Neural crest cell (in vitro differentiated cells): ENCODE measurements around the gene OXNAD1. TPM values are rescaled to one million over a fixed set of nuclear protein-coding genes. Genes with fewer than 3 reads are reported as not detected.

Experiments
- DNase-seq: peaks from one replicate; pipeline ENCODE4 v3.0.0; 2021; ENCODE audit warnings: low read depth, mixed read lengths, low spot score
- H3K27ac Mint-ChIP-seq: one replicate; pipeline ENCODE4 v1.8.0; 2021; ENCODE audit warnings: mild to moderate bottlenecking, mixed read lengths; ENCODE audit not compliant: unreplicated experiment
- H3K27me3 Mint-ChIP-seq: 2 replicates; pipeline ENCODE4 v1.8.0; 2021; ENCODE audit warnings: low read depth, mild to moderate bottlenecking, mixed read lengths
- H3K36me3 Mint-ChIP-seq: 2 replicates; pipeline ENCODE4 v1.8.0; 2021; ENCODE audit warnings: low read depth, mild to moderate bottlenecking, mixed read lengths
- H3K4me1 Mint-ChIP-seq: 2 replicates; pipeline ENCODE4 v1.8.0; 2021; ENCODE audit warnings: mixed read lengths
- H3K4me3 Mint-ChIP-seq: one replicate; pipeline ENCODE4 v1.8.0; 2021; ENCODE audit warnings: mild to moderate bottlenecking, mixed read lengths
- H3K9me3 Mint-ChIP-seq: 2 replicates; pipeline ENCODE4 v1.8.0; 2021; ENCODE audit warnings: mixed read lengths
- total RNA-seq: library from RNA; stranded (reverse); gene quantifications from 2 replicates; pipeline ENCODE4 v1.2.1, GENCODE V29; 2021
- TF ChIP-seq, protein P1 (sequence below): fragments of 200-600 bp; sonication (generic); conservative IDR thresholded peaks from 2 replicates; pipeline ENCODE4 v1.5.0; 2021; ENCODE audit warnings: antibody characterized with exemption, mild to moderate bottlenecking

Gene OXNAD1
- total RNA-seq, 1 donor from 2014 or later = 17.4 TPM

DNA sequence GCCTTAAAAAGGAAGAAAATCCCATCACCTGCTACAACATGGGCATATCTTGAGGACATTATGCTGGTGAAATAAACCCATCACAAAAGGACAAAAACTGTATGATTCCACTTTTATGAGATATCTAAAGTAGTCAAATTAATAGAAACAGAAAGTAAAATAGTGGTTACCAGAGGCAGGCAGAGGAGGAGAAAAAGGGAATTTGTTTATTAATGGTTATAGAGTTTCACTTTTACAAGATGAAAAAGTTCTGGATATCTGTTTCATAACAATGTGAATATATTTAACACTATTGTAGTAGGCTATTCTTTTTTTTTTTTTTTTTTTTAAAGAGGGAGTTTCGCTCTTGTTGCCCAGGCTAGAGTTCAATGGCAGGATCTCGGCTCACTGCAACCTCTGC, 40.7 kb upstream of the OXNAD1 start:
- Mint-ChIP-seq H3K27ac (no peak overlapping the region), H3K4me3 (no peak overlapping the region), H3K4me1 (peaks cover 17% of the 10 kb centered on the region), H3K27me3 (no peaks in the 10 kb centered on the region), H3K36me3 (no peaks in the 10 kb centered on the region), H3K9me3 (peaks cover 6% of the 10 kb centered on the region)
- DNase-seq = no peak
- TF ChIP-seq, protein P1, sequence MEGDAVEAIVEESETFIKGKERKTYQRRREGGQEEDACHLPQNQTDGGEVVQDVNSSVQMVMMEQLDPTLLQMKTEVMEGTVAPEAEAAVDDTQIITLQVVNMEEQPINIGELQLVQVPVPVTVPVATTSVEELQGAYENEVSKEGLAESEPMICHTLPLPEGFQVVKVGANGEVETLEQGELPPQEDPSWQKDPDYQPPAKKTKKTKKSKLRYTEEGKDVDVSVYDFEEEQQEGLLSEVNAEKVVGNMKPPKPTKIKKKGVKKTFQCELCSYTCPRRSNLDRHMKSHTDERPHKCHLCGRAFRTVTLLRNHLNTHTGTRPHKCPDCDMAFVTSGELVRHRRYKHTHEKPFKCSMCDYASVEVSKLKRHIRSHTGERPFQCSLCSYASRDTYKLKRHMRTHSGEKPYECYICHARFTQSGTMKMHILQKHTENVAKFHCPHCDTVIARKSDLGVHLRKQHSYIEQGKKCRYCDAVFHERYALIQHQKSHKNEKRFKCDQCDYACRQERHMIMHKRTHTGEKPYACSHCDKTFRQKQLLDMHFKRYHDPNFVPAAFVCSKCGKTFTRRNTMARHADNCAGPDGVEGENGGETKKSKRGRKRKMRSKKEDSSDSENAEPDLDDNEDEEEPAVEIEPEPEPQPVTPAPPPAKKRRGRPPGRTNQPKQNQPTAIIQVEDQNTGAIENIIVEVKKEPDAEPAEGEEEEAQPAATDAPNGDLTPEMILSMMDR = no peak

DNA sequence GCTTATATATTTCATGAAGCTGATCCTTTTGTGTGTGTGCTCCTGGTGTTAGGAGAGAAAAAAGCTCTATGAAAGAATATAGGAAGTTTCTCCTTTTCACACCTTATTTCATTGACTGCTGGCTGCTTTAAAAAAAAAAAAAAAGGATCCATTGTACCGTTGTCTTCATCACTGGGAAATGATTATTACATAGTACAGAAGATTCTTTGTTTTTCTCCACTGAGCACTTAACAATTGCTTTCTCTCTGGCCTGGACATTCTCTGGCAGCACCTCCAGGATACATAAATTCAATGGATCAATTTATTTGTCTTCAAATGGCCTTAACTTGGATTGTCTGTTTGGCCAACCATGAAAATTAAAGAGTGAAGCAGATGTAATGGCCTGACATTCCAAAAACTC, 37.4 kb upstream of the OXNAD1 start:
- TF ChIP-seq, protein P1 = no peak
- no peak for DNase-seq
- peaks cover 4% of the 10 kb centered on the region for H3K9me3 Mint-ChIP-seq
- no peaks in the 10 kb centered on the region for H3K27me3 Mint-ChIP-seq
- no peaks in the 10 kb centered on the region for H3K36me3 Mint-ChIP-seq
- peaks cover 17% of the 10 kb centered on the region for H3K4me1 Mint-ChIP-seq
- no peak overlapping the region for H3K27ac Mint-ChIP-seq
- no peak overlapping the region for H3K4me3 Mint-ChIP-seq

DNA sequence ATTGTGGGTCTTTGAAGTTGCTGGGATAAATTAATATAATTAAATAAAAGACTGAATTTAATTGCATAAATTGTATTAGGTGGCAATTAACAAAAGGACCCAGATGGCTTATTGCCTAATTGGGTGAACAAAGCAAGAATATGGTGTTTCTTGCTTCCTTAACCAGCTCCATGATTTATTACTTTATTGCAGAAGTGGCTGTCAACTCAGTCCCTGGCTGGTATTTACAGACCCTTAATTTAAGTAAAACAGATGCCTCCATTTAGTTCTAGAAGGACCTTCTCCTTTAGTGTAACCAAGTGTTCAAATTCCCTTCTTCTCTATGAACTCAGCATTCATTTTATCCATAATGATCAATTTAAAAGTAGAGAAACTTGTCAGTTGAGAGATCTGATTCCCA, 35.3 kb upstream of the OXNAD1 start:
- peaks cover 17% of the 10 kb centered on the region for H3K4me1 Mint-ChIP-seq
- no peak overlapping the region for H3K4me3 Mint-ChIP-seq
- TF ChIP-seq, protein P1 = no peak
- no peak overlapping the region for H3K27ac Mint-ChIP-seq
- H3K9me3 Mint-ChIP-seq = peaks cover 4% of the 10 kb centered on the region
- no peaks in the 10 kb centered on the region for H3K36me3 Mint-ChIP-seq
- DNase-seq = no peak
- no peaks in the 10 kb centered on the region for H3K27me3 Mint-ChIP-seq

DNA sequence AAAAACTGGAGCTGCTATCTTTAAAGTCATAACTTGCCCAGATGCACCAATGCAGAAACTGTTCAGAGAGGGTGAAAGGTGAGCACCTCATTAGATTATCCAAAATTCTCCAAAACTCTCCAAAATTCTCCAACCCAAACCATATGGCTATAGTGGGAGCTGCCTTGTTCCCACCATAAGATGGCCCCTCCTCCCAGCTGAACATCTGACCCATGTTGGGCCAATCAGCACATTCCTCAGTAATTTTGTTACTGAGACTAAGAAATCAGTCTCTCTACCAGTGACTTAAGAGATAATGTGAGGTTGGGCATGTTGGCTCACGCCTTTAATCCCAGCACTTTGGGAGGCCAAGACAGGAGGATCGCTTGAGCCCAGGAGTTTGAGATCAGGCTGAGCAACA, 33.0 kb upstream of the OXNAD1 start:
- Mint-ChIP-seq H3K27me3 (no peaks in the 10 kb centered on the region), H3K4me3 (no peak overlapping the region), H3K36me3 (no peaks in the 10 kb centered on the region), H3K27ac (no peak overlapping the region), H3K9me3 (no peaks in the 10 kb centered on the region), H3K4me1 (peaks cover 11% of the 10 kb centered on the region)
- TF ChIP-seq, protein P1 = no peak
- DNase-seq = no peak

DNA sequence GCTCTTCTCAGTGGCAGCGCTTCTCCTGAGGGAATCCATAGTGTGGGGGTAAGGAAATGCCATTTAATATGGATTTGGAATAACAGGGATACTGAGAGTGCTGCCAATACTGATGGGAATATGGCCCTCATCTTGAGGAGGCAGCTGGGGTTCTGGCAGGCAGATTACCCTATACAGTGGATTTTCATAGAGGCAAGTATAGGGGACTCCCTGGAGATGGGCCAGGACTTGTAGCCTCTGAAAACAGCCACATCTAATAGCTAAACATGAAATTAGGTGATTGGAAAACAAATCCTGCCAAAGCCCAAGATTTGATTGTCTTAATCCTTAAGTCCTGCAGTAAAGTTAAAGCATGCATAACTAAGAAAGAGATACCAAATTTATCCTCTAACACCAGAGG, 31.2 kb upstream of the OXNAD1 start:
- Mint-ChIP-seq H3K4me3 (no peak overlapping the region), H3K27me3 (no peaks in the 10 kb centered on the region), H3K4me1 (no peaks in the 10 kb centered on the region), H3K27ac (no peak overlapping the region), H3K36me3 (no peaks in the 10 kb centered on the region), H3K9me3 (no peaks in the 10 kb centered on the region)
- DNase-seq = no peak
- TF ChIP-seq, protein P1 = no peak

DNA sequence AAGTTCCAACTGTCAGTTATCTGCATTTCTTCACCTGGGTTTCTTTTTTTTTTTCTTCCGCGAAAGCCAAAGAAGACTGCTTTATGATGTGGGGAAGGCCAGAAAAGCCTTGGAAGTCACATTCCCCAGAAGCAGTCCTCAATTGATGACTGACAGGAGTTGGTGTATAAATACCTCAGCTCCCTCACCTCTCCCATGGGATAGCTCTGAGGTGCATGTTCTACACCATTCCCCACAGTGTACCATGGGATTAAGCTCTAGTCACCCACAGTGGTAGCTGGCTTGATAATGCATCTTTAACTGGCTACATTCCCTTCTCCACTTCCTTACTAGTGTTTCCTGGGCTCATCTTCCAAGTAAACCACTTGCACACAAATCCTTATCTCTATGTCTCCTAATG, 30.7 kb upstream of the OXNAD1 start:
- H3K9me3 Mint-ChIP-seq = no peaks in the 10 kb centered on the region
- TF ChIP-seq, protein P1 = no peak
- DNase-seq = no peak
- no peaks in the 10 kb centered on the region for H3K4me1 Mint-ChIP-seq
- no peak overlapping the region for H3K27ac Mint-ChIP-seq
- no peaks in the 10 kb centered on the region for H3K27me3 Mint-ChIP-seq
- no peak overlapping the region for H3K4me3 Mint-ChIP-seq
- no peaks in the 10 kb centered on the region for H3K36me3 Mint-ChIP-seq
